Measurements from ENCODE around the gene SASS6.

DNA sequence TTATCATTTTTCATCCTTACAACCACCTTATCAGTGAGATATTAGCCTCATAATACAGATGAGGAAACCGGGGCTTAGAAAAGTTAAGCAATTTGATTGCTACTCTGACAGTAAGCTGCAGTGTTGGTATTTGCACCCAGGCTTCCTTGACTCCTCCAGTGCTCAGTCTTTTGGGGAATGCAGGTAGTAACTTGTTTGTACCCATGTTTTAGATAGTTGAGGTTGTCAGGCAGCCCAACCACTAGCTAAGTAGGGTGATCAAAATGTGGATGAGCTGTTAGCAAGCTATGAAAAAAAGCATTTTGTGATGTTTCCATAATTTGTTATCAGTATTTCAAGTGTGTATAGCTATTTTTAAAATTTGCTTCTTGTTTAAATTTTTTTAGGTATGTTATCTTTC is 80.8 kb downstream of the SASS6 start:
- TF ChIP-seq FEZF1 (tag by site-specific recombination; IDR thresholded peaks at IDR 0.05) (no peak), CTCF (tag by site-specific recombination; IDR thresholded peaks at IDR 0.05) (no peak), ZNF184 (tag by site-specific recombination; IDR thresholded peaks at IDR 0.05) (no peak), ZNF324 (tag by site-specific recombination; IDR thresholded peaks at IDR 0.05) (no peak), ZNF10 (tag by site-specific recombination; IDR thresholded peaks at IDR 0.05) (no peak), ZNF146 (tag by site-specific recombination; IDR thresholded peaks at IDR 0.05) (no peak), PATZ1 (tag by site-specific recombination; IDR thresholded peaks at IDR 0.05) (no peak), ZNF639 (tag by site-specific recombination; IDR thresholded peaks at IDR 0.05) (no peak), SP2 (tag by site-specific recombination; IDR thresholded peaks at IDR 0.05) (no peak)
- TF ChIP-seq, protein P1, sequence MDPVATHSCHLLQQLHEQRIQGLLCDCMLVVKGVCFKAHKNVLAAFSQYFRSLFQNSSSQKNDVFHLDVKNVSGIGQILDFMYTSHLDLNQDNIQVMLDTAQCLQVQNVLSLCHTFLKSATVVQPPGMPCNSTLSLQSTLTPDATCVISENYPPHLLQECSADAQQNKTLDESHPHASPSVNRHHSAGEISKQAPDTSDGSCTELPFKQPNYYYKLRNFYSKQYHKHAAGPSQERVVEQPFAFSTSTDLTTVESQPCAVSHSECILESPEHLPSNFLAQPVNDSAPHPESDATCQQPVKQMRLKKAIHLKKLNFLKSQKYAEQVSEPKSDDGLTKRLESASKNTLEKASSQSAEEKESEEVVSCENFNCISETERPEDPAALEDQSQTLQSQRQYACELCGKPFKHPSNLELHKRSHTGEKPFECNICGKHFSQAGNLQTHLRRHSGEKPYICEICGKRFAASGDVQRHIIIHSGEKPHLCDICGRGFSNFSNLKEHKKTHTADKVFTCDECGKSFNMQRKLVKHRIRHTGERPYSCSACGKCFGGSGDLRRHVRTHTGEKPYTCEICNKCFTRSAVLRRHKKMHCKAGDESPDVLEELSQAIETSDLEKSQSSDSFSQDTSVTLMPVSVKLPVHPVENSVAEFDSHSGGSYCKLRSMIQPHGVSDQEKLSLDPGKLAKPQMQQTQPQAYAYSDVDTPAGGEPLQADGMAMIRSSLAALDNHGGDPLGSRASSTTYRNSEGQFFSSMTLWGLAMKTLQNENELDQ (tag by site-specific recombination; IDR thresholded peaks at IDR 0.05; ENCODE audit: low read depth) = no peak

Data from HEK293 (cell line).